ENCODE measurements around the gene KDM3A. TPM values are rescaled to one million over a fixed set of nuclear protein-coding genes. Genes with fewer than 3 reads are reported as not detected.
"Not testable (repeated sequence)": the region's sequence is repeated elsewhere in the genome, so short reads cannot be mapped to it uniquely, and the experiment has no call there.

Gene KDM3A
- polyA plus RNA-seq, 3 donors = 53.1 to 60.8 (median 55.0) TPM

- DNase-seq = no peak
These were observed 27.2 kb downstream of the KDM3A start for GRCh38 chr2:86468162-86469033.

GRCh38 chr2:86470890-86471289, 29.7 kb downstream of the KDM3A start:
- DNase-seq = no peak

- no peak for DNase-seq
These were observed 30.5 kb downstream of the KDM3A start for GRCh38 chr2:86471637-86472036.

GRCh38 chr2:86476092-86476491, 34.9 kb downstream of the KDM3A start:
- DNase-seq = no peak

- DNase-seq = no peak
These were observed 35.7 kb downstream of the KDM3A start for GRCh38 chr2:86476918-86477317.

GRCh38 chr2:86477349-86477748, 36.2 kb downstream of the KDM3A start:
- DNase-seq = no peak

- no peak for DNase-seq
These were observed 38.9 kb downstream of the KDM3A start for GRCh38 chr2:86480105-86480504.

- no peak for DNase-seq
These were observed 40.9 kb downstream of the KDM3A start for GRCh38 chr2:86482034-86482433.

- no peak for DNase-seq
These were observed 43.2 kb downstream of the KDM3A start for GRCh38 chr2:86484385-86484784.

- DNase-seq = no peak
These were observed 43.9 kb downstream of the KDM3A start for GRCh38 chr2:86485103-86485502.

- DNase-seq = no peak
These were observed 44.6 kb downstream of the KDM3A start for GRCh38 chr2:86485802-86486201.

- no peak for DNase-seq
These were observed 45.9 kb downstream of the KDM3A start for GRCh38 chr2:86487062-86487461.

- DNase-seq = no peak
These were observed 47.5 kb downstream of the KDM3A start for GRCh38 chr2:86488561-86489250.

GRCh38 chr2:86489542-86489941, 48.4 kb downstream of the KDM3A start:
- no peak for DNase-seq

- no peak for DNase-seq
These were observed 49.1 kb downstream of the KDM3A start for GRCh38 chr2:86490245-86490644.

GRCh38 chr2:86491088-86491487, 49.9 kb downstream of the KDM3A start:
- no peak for DNase-seq

GRCh38 chr2:86492048-86492453, 50.9 kb downstream of the KDM3A start:
- DNase-seq = no peak

GRCh38 chr2:86496391-86496790, 55.2 kb downstream of the KDM3A start:
- not testable (repeated sequence) for DNase-seq

GRCh38 chr2:86498468-86499260, 57.5 kb downstream of the KDM3A start:
- DNase-seq = no peak

GRCh38 chr2:86499326-86499725, 58.2 kb downstream of the KDM3A start:
- no peak for DNase-seq

- DNase-seq = peak; percentile 1
These were observed 59.3 kb downstream of the KDM3A start for GRCh38 chr2:86500325-86501083.

GRCh38 chr2:86507600-86507999, 66.4 kb downstream of the KDM3A start:
- no peak for DNase-seq

All from renal pelvis (tissue), 4 donors.